Inflammatory macrophage treated with lipopolysaccharide for 1 hour (primary cell): ENCODE measurements around the gene GLO1.
"Not testable (repeated sequence)": the region's sequence is repeated elsewhere in the genome, so short reads cannot be mapped to it uniquely, and the experiment has no call there.

Experiments used
- DNase-seq, 2 donors: peaks; one replicate each; pipeline ENCODE4 v3.0.0-alpha.2; 2020 to 2022

The GLO1 gene

DNA sequence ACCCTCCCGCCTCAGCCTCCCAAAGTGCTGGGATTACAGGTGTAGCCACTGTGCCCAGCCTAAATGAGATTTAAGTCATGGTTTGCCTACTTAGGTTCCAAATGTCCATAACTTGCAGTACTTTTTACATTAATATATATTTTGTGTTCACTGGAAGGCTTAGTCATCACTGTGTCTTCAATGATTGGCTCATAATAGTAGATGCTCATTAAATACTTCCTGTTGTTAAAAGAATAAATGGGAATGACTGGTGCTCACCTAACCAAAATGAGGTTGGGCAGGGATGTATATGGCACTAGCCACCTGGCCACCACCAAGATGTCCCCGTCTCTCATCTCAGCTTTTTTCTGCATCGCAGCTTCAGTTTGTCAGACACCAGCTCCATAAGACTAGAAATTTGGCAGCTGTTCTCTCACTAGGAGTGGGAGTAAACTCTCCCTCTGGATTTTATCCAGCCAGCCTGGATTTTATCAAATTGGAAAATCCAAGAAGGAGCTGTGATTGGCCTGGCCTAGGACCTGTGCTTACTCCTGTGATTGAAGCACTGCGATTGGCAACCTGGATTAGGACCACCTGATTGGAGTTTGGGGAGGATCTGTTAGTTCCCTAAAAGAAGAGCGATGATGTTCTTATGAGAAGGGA is 1.1 kb upstream of the GLO1 start:
- no peak for DNase-seq

DNA sequence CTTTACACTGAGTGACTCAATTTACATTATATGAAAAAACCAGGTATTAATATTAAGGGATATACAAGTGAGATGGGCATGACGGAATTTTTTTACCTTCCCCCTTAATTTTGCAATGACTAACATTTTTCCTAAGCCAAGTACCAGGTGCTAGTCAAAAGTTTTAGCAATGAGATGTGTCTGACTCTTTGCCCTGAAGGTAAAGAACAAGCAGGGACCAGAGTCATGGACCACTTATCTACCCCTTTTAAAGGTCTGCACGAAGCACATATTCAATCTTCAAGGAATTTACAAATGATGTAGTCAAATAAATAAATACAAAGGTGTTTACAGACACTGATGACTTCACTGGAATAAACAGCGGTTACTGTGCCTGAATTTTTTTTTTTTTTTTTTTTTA is 1.4 kb downstream of the GLO1 start:
- no peak for DNase-seq

DNA sequence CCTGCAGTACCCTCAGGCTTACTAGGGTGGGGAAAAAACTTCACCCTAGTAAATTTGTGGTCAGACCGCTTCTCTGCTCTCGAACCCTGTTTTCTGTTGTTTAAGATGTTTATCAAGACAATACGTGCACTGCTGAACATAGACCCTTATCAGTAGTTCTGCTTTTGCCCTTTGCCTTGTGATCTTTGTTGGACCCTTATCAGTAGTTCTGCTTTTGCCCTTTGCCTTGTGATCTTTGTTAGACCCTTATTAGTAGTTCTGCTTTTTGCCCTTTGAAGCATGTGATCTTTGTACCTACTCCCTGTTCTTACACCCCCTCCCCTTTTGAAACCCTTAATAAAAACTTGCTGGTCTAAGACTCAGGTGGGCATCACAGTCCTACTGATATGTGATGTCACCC is 3.2 kb downstream of the GLO1 start:
- DNase-seq = not testable (repeated sequence)

DNA sequence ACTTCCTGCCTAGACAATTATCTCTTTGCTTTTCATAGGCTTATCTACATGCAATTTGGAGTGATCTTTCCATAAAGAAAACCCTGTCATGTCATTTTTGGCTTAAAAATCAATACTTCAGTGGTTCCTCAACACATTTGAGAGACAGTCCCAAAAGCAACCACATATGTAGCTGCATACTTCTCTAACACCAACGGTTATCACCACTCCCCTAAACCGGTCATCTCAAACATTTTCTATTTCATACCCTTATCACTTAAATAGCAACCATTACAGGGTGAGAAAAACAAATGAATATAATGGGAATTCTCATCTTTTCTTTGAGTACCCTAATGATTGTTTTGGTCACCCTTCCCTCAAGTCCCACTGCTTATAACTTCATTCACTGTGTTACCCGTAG is 5.1 kb downstream of the GLO1 start:
- DNase-seq = no peak

DNA sequence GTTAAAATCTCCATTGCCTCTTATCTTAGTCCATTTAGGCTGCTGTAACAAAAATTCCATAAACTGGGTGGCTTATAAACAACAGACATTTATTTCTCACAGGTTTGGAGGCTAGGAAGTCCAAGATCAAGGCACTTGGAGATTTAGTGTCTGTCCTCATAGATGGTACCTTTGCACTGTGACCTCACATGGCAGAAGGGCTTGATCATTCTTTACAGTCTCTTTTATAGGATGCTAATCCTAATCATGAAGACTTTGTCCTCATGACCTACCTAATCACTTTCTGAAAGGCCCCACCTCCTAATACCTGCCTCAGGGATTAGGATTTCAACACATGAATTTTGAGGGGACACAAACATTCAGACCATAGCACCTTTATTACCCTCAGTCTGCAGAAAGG is 6.6 kb downstream of the GLO1 start:
- DNase-seq = no peak

DNA sequence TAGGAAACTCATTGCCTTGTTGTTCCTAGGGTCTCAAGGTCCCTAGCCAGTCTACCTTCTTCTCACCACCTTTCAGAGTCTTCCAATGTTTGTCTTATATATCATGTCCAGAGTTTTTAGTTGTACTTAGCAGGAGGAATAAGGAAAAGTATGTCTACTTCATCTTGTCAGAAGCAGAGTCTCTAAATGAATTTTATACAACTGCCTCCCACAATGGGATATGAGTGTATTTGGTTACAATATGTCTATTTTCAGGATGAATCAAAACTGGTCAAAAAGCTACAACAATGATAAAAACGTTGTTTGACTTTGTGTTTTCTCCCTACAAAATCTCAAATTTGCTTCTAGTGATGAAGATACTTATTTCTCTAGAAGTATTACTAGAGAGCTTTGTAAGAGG is 7.0 kb downstream of the GLO1 start:
- no peak for DNase-seq

DNA sequence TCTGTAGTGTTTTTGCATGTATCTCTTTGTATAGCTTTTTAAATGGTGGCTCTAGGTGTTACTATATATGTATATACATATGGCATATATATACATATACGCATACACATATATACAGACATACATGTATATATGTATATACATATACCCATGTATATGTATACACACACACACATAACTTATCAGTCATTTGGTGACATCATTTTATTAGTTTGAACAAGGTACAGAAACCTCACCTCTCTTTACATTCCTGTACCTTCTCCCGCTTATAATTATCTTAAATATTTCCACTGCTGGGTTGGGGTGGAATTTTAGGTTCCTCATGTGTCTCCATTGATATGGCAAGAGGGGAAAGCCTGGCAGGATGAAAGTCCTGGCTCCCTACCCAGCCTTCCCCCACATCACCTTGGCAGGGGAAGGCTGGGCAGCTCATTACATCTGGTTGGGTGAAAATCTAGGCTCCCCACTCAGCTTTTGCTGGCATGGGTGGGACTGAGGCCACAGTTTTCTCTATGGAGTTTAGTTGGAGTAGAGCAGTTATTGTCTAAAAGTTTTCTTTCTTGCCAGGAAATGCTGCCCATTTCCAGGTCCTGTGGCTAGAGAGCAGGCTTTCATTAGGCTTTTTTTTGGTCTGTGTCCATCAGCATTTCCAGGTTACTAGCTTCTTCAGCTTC is 7.6 kb downstream of the GLO1 start:
- no peak for DNase-seq

DNA sequence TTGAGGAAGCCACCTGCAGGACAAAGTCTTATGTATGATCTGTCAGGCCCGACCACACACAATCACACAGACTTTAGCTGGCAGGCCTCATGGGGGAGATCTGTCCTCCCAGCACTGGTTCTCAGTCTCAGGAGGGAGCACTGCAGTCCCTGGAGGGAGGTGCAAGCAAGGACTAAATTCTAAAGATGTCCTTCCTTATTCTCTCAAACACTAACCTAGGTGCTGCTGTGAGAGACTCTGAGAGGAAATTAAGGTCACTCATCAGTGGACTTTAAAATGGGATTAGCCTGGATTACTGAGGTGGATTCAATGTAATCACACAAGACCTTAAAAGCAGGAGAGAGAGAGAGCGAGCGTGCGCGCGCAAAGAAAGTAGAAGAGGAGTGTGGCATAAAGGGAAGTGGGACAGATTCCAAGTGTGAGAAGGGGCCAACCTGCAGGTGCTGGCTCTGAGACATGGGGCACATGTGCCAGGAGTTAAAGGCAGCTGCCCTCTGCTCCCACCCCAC is 14.3 kb downstream of the GLO1 start:
- no peak for DNase-seq

DNA sequence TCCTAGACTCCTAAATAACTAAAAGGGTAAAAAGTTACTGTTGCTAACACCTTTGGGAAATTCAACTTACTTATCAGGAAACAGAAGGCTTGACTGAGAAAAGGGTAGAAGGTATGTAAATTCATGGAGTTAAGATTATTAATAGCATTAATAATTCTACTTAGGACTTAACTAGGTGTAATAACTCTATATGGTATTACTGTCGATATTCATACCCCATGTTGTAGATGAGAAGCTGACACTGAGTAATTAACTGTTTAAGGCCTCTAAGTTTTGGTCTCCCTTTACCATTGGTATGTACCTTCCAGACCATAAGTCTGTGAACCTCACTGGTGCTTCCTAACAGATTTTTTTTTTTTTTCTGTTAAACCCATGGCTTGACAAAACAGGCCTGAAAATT is 15.4 kb downstream of the GLO1 start:
- no peak for DNase-seq

DNA sequence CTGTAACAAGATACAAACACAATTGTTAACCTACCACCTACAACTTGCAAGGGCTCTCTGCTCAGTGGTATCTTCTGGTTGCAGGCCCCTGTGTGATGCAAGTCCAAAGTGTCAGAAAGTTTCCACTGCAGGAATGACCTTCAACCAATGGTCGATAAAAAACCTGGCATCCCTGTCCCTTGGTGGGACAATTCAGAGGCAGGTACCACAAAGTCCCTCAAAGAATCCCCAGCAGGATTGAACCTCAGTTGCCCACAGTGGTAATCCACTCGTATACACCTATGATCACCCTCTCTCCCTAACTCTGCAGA is 15.9 kb downstream of the GLO1 start:
- DNase-seq = no peak

DNA sequence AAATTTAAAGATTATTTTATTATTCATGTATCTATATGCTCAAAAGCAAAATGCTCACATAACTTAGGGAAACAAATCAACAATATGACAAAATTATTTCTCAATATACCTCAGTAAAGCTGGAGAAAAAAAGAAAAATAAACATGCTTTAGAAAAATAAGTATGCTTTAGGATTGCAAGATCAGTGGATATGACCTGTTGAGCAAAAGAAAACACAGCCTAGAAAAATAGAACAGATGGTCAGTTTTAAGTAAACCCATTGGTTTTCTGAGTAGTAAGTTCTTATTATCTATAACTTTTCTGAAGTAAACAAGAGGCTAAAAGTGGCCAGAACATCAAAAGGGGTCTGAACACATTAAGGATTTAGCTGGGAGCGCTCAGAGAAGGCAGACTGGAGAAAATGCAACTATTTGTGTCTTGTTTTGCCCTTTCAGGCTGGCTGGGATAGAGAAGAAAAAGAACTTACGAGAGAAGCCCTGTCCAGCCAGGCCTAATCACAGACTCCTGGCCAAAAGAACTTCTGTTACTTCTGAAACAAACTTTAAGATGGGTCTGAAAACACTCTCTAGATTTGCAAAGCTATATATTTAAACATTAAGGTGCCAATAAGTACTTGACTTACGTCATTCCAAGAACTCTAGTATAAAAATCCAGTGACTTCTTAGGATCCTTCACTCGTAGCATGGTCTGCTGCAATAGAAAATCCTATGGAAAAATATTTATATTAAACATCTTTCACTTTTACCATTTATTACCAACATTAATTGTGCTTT is 16.5 kb downstream of the GLO1 start:
- DNase-seq = no peak

DNA sequence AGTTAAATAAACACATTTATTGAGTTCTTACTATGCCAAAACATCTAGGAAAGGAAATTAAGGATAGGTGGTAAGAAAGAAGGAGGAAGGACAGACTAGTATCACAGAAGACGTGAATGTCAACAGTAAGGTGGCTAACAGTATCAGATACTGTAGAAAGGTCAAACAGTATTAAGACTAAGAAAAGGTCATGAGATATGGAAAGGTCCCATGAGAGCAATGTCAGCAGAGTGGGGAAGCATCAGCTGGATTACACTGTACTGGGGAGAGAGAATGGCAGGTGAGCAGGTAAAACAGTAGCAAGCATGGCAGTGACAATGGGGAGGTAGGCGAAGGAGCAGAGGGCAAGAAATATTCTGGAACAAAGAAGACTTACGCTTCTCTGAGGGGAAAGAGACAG is 18.0 kb downstream of the GLO1 start:
- no peak for DNase-seq

DNA sequence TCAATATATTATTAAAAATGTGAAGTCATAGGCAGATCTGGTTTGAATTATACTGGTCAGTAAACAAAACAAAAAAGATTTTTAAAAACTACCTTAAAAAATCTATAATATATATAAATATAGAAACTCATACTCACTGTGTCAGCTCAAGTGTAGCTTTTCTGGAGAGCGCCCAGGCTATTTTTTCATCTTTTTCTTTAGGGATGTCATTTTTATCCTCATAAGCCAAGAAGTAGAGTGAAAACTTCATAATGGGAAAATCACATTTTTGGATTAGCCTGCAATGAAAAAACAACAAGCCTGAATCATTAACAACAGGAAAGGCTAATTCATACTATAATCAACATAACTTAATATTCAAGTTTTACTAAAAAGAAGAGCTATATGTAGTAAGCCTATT is 18.7 kb downstream of the GLO1 start:
- DNase-seq = no peak

DNA sequence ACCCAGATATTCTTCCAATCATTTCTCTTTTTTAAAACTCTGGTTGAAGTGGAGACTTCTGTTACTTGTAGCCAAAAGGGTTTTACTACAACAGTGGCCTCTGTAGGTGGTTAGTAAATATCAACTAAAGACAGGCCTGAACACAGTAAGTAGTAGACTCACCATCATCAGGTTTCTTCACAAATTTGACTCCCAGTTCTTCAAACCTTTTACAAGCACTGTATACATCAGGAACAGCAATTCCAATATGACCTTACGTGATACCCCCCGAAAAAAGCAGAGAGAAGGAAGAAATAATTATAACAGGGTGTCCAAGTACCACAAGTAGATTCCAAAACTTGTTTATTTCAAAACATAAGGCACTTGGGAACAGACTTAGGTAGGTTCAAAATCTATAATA is 21.1 kb downstream of the GLO1 start:
- no peak for DNase-seq

DNA sequence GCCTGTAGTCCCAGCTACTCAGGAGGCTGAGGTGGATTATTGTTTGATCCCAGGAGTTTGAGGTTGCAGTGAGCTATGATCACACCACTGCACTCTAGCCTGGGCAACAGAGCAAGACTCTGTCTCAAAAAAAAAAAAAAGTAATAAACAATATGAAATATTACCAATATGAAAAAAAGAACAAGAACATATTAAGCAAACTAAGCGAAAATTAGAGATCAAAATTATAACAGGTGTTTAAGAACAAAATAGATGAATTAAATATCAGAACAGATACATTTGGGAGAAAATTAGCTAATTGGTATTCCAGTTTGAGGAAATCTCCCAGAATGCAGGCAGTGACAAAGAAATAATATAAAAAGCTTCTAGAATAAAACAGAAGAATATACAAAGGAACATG is 23.3 kb downstream of the GLO1 start:
- DNase-seq = no peak

DNA sequence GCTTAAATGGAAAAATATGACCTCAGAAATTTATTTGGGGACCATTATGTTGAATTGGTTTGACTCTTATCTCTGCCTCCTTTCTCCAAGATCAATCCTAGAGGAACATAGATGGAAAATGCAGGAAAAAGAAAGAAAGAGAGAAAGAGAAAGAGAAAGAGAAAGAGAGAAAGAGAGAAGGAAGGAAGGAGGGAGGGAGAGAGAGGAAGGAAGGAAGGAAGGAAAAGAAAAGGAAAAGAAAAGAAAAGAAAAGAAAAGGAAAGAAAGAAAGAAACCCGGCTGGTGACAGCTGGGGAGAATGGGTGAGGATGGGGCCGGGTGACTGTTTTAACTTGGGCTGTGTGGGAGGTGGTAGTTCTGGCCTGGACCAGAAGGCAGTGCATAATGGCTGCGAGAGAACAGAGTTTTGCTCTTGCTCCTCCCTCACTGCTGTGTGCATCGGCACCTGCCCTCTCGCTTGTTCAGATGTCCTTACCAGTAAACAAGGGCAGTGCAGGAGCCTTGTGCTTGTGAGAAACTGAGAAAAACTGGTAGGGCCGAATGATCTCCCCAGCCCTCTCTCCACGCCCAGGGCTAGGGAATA is 24.7 kb downstream of the GLO1 start:
- DNase-seq = no peak

DNA sequence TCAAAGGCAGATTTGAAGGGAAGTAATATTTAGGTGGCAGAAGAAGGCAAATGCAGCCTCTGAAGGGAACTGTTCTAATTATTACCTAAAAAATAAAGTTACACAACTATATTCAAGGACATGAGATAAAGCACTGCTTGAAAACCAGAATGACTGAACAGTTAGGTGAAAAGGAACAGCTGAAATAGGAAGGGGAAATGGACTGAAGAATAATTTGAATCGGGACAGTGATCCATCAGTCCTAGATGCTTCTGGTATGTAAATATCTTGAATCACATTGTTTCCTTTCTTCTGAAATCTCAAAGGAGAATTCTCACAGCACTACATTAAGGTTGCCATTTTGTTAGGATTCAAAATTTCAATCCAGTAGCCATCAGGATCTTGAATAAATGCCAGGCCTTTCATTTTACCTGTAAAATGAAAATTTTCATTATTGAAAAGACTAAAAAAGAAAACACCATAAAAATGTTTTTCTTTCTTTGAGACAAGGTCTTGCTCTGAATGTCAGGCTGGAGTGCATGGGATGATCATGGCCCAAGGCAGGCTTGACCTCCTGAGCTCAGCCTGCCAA is 25.9 kb downstream of the GLO1 start:
- DNase-seq = no peak

DNA sequence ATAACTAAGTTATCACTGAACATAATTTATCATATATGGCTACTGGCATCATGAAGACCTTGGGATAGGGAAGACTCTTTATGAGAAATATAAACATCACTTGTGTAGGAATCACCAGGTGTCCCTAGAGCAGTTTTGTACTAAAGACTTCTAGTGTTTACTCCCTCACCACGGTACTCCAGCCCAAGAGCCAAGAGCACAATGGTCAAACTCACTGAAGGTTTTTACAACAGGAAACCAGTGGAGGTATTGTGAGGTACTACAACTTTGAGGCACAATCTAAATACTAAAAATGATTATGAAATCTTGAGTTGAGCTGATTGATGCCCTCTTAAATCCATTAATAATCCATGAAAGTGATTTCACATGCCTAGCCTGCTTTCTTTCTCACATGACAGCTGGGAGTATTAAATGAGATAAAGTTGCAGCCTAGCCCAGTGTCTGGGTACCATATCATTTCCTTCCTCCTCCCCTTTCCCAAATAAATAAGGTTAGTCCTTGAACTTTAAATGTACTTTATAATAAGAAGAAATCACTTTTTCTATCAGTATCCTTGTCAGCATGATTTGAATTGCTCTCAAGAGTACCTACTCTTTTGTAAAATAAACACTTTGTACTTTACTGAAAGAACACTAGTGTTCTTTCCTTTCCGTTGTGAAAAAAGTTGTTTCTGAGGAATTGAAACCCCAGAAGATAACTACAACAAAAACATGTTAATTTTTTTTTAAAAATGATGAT is 26.5 kb downstream of the GLO1 start:
- no peak for DNase-seq

DNA sequence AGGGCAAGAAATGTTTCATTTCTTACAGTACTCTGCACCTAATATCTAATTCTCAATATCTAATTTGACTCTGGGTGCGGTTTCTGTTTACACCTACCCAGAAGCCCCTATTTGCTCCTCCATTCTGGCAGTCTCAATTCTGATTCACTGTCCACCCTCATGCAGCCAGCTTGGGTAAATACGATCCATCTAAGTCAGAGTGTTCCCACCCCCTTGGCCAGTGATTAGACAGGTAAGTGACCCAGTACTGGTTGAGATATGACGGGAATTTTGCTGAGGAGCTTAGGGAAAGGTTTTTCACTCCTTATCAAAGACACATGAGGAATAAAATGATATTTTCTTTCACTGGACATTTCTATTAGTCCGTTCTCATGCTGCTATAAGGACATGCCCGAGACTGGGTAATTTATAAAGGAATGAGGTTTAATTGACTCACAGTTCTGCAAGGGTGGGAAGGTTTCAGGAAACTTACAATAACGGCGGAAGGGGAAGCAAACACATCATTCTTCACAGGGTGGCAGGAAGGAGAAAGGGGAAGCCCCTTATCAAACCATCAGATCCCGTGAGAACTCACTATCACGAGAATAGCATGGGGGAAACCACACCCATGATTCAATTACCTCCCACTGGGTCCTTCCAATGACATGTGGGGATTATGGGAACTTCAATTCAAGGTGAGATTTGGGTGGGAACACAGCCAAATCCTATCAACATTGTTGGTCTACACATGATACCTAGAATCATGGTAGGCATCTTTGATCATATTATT is 29.4 kb downstream of the GLO1 start:
- peak; percentile 54 to 63 for DNase-seq

DNA sequence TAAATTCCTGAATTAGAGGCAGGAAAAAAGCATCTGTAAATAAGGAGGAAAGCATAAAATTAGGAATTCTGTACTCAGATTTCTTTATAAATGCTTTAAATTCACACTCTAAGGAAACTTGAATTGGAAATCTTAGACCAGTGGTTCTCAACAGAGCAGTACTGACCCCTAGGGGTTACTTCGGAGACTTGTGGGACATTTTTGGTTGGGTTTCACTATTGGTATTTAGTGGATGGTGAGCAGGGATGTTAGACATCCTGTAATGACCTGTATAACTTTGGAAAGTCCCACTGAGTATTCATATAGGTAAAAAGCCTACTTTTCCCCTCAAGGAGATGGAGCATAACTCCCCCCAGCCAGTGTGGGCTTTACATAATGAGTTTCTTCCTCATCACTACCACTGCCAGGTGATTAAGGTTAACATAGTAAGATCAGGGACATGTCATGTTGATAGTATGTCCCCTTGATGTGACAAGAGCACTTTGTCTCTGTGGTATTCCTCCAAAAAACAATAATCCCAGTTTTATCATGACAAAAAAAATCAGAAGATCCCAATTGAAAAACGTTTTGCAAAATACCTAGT is 31.0 kb downstream of the GLO1 start:
- peak; percentile 31 to 72 for DNase-seq

DNA sequence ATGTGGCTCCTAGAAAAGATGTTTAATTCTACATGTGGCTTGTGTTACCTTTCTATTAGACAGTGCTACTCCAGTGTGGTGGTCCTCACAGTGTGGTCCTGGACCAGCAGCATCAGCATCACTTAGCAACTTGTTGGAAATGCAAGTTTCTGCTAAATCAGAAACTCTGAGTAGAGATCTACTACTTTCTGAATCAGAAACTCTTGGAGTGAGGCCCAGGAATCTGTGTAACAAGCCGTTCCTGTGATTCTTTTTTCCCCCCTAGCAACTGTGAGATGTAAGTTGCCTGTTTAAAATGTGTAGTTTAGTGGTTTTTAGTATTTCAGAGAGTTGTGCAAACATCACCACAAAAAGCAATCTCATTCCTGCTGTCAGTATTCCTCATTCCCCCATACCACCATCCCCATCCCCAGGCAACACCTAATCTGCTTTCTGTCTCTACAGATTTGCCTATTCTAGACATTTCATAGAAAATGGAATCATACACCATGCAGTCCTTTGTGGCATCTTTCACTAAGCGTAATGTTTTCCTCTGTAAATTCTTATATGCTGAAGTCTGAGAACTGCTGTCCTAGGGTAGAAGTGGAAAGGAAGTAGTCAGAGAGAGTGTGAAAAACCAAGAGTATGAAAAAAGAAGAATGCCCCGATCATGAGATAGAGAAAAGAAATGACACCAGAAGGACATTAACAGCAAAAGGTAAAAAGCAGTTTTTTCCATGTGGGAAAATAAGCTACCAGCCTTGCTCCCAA is 44.4 kb downstream of the GLO1 start:
- DNase-seq = no peak
